Measurements from ENCODE around the gene HRH4. TPM values are rescaled to one million over a fixed set of nuclear protein-coding genes. Genes with fewer than 3 reads are reported as not detected.

Gene HRH4
- total and polyA plus RNA-seq, 2 experiments from 2014 or later = 0.15 TPM; not detected in 1

DNA sequence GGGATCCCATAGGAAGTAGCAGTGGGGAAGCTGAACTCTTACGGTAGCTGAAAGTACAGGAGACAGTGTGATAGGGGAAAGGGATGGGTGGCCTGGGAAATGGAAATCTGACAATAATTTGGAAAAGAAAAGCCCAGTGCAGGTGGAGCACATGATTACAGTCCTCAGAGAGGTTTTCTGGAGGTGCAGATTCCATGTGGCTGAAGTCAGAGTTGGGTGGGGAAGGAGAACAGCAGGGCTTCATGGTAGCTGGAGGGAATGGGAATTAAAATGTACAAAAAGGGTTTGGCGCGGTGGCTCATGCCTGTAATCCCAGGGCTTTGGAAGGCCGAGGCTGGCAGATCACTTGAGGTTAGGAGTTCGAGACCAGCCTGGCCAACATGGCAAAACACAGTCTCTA, 12.2 kb downstream of the HRH4 start:
- Histone ChIP-seq H3K4me1 (ENCODE audit: low read depth) (no peaks in the 10 kb centered on the region), H3K9me3 (ENCODE audit: low read depth) (no peaks in the 10 kb centered on the region), H3K4me3 (no peak overlapping the region), H3K27ac (no peak overlapping the region), H3K27me3 (no peaks in the 10 kb centered on the region), H3K36me3 (no peaks in the 10 kb centered on the region)
- TF ChIP-seq, protein P1, sequence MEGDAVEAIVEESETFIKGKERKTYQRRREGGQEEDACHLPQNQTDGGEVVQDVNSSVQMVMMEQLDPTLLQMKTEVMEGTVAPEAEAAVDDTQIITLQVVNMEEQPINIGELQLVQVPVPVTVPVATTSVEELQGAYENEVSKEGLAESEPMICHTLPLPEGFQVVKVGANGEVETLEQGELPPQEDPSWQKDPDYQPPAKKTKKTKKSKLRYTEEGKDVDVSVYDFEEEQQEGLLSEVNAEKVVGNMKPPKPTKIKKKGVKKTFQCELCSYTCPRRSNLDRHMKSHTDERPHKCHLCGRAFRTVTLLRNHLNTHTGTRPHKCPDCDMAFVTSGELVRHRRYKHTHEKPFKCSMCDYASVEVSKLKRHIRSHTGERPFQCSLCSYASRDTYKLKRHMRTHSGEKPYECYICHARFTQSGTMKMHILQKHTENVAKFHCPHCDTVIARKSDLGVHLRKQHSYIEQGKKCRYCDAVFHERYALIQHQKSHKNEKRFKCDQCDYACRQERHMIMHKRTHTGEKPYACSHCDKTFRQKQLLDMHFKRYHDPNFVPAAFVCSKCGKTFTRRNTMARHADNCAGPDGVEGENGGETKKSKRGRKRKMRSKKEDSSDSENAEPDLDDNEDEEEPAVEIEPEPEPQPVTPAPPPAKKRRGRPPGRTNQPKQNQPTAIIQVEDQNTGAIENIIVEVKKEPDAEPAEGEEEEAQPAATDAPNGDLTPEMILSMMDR (IDR thresholded peaks at IDR 0.05; ENCODE audit: low read depth, low read length) = no peak
- no peak for DNase-seq (ENCODE audit: low read depth in 1 of 2, low spot score in 1 of 2)

DNA sequence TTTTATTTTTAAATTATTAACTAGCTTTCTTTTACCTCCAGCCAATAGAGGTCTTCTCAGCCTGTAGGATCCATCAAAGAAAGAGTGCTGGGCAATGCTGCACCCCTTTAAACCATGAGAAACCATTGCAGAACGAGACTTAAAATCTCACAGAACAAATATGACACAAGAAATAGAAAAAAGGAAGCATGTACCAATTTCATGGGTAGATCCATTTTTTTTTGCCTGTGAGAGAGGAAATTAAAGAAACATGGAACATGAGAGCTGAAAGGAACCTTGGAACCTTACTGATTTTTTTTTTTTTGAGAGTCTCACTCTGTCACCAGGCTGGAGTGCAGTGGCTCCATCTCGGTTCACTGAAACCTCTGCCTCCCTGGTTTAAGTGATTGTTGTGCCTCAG, 14.0 kb downstream of the HRH4 start:
- H3K27ac ChIP-seq = no peak overlapping the region
- H3K36me3 ChIP-seq = no peaks in the 10 kb centered on the region
- no peaks in the 10 kb centered on the region for H3K27me3 ChIP-seq
- no peaks in the 10 kb centered on the region for H3K9me3 ChIP-seq (ENCODE audit: low read depth)
- DNase-seq (ENCODE audit: low read depth in 1 of 2, low spot score in 1 of 2) = no peak
- no peaks in the 10 kb centered on the region for H3K4me1 ChIP-seq (ENCODE audit: low read depth)
- H3K4me3 ChIP-seq = no peak overlapping the region
- TF ChIP-seq, protein P1 (IDR thresholded peaks at IDR 0.05; ENCODE audit: low read depth, low read length) = no peak

DNA sequence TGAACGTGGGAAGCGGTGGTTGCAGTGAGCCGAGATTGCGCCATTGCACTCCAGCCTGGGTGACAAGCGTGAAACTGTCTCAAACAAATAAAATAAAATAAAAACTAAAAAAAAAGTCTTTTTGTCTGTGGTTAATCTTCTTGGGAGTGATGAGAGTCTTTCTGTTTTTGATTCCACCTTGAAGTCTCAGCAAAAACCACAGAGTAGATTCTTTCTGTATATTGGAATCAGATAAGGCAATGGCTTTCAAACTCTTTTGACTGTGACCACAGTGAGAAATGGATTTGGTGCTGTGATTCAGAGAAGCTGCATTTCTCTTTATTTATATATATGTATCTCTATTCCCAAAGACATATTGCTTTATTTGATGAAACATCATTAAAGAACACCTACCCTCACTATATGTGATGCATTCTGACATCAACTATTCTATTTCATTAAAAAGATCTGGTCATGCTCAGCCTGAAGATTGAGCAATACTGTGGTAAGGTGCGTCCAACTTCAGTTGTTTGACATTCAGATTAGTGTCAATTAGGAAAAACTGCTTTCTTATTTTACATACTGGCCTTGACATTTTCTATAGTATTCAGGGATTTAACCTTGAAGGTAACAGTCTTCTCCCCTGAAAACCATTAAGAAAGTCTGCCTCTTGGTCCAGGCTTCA, 15.6 kb downstream of the HRH4 start:
- no peaks in the 10 kb centered on the region for H3K4me1 ChIP-seq (ENCODE audit: low read depth)
- H3K36me3 ChIP-seq = no peaks in the 10 kb centered on the region
- no peaks in the 10 kb centered on the region for H3K27me3 ChIP-seq
- no peak overlapping the region for H3K27ac ChIP-seq
- H3K4me3 ChIP-seq = no peak overlapping the region
- TF ChIP-seq, protein P1 (IDR thresholded peaks at IDR 0.05; ENCODE audit: low read depth, low read length) = no peak
- DNase-seq (ENCODE audit: low read depth in 1 of 2, low spot score in 1 of 2) = no peak
- H3K9me3 ChIP-seq (ENCODE audit: low read depth) = no peaks in the 10 kb centered on the region

DNA sequence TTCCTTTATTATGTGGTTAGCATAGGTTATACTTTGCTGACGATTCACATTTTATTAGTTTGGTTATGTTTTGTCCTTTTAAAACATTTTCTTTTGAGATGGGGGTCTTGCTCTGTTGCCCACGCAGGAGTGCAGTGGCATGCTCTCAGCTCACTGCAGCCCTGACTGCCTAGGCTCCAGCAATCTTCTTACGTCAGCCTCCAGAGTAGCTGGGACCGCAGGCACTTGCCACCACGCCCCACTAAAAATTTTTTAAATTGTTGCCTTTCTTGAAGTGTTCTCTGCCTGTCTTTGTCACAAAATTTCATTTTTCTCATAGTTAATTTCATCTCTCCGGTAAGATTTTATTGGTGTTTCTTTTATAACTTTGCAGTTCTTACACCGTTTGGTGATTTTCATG, 18.9 kb downstream of the HRH4 start:
- no peaks in the 10 kb centered on the region for H3K9me3 ChIP-seq (ENCODE audit: low read depth)
- no peak overlapping the region for H3K27ac ChIP-seq
- TF ChIP-seq, protein P1 (IDR thresholded peaks at IDR 0.05; ENCODE audit: low read depth, low read length) = no peak
- no peaks in the 10 kb centered on the region for H3K36me3 ChIP-seq
- DNase-seq (ENCODE audit: low read depth in 1 of 2, low spot score in 1 of 2) = no peak
- no peaks in the 10 kb centered on the region for H3K4me1 ChIP-seq (ENCODE audit: low read depth)
- no peaks in the 10 kb centered on the region for H3K27me3 ChIP-seq
- H3K4me3 ChIP-seq = no peak overlapping the region

DNA sequence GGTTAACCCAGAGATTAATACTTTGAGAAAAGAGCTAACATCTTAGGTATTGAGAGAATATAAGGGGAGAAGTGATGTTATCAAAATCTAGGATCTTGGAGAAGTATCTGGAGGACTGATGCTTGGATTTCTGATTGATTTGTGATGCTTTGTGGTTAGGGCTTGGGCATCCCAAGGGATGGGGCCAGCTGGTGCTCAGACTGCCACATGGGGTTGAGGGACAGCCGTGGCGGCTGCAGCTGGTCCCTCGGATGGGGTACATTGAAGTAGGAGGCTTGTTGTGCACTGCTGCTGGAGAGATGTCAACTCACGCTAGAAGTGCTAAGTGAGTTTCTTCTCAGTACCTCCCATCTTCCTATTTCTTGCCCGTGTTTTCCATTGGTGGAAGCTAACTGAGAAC, 22.4 kb downstream of the HRH4 start:
- Histone ChIP-seq H3K27ac (no peak overlapping the region), H3K9me3 (ENCODE audit: low read depth) (no peaks in the 10 kb centered on the region), H3K4me1 (ENCODE audit: low read depth) (no peaks in the 10 kb centered on the region), H3K27me3 (no peaks in the 10 kb centered on the region), H3K4me3 (no peak overlapping the region), H3K36me3 (no peaks in the 10 kb centered on the region)
- TF ChIP-seq, protein P1 (IDR thresholded peaks at IDR 0.05; ENCODE audit: low read depth, low read length) = no peak
- DNase-seq (ENCODE audit: low read depth in 1 of 2, low spot score in 1 of 2) = no peak
